ENCODE data around the gene CLEC14A. TPM values are rescaled to one million over a fixed set of nuclear protein-coding genes. Genes with fewer than 3 reads are reported as not detected.

The CLEC14A gene
- total RNA-seq, 2 donors from 2014 or later, result 4.4 to 7.7 TPM

- H3K9me3 ChIP-seq, result no peaks in the 10 kb centered on the region
- H3K4me3 ChIP-seq, result no peak overlapping the region
- no peaks in the 10 kb centered on the region for H3K4me1 ChIP-seq
- intact Hi-C loops (cut with DNase I), result no loop called here
- TF ChIP-seq CTCF (IDR thresholded peaks at IDR 0.05), result no peak
- H3K27me3 ChIP-seq, result no peaks in the 10 kb centered on the region
- H3K27ac ChIP-seq, result no peak overlapping the region
- no peaks in the 10 kb centered on the region for H3K36me3 ChIP-seq
- no peak overlapping the region for H3K9ac ChIP-seq (ENCODE audit: low read depth in 2 of 2, low read length in 2 of 2)
- DNase-seq, result no peak
These were observed 24.2 kb upstream of the CLEC14A start for GRCh38 chr14:38280081-38280480.

GRCh38 chr14:38279572-38279971 is 23.7 kb upstream of the CLEC14A start:
- DNase-seq, result no peak
- TF ChIP-seq CTCF (IDR thresholded peaks at IDR 0.05), result no peak
- Histone ChIP-seq H3K27ac (no peak overlapping the region), H3K9ac (ENCODE audit: low read depth in 2 of 2, low read length in 2 of 2) (no peak overlapping the region), H3K4me1 (no peaks in the 10 kb centered on the region), H3K9me3 (no peaks in the 10 kb centered on the region), H3K36me3 (no peaks in the 10 kb centered on the region), H3K4me3 (no peak overlapping the region), H3K27me3 (no peaks in the 10 kb centered on the region)
- intact Hi-C loops (cut with DNase I), result no loop called here

GRCh38 chr14:38278035-38278434 is 22.1 kb upstream of the CLEC14A start:
- no peaks in the 10 kb centered on the region for H3K9me3 ChIP-seq
- H3K9ac ChIP-seq (ENCODE audit: low read depth in 2 of 2, low read length in 2 of 2), result no peak overlapping the region
- H3K4me3 ChIP-seq, result no peak overlapping the region

GRCh38 chr14:38262844-38263243 is 7.0 kb upstream of the CLEC14A start:
- no peak for DNase-seq
- Histone ChIP-seq H3K9ac (ENCODE audit: low read depth in 2 of 2, low read length in 2 of 2) (no peak overlapping the region), H3K36me3 (no peaks in the 10 kb centered on the region), H3K4me3 (no peak overlapping the region), H3K4me1 (no peaks in the 10 kb centered on the region), H3K27ac (no peak overlapping the region), H3K27me3 (no peaks in the 10 kb centered on the region), H3K9me3 (no peaks in the 10 kb centered on the region)
- no peak for TF ChIP-seq CTCF (IDR thresholded peaks at IDR 0.05)
- intact Hi-C loops (cut with DNase I), result no loop called here

More at GRCh38 chr14:38278035-38278434, 22.1 kb upstream of the CLEC14A start:
- Histone ChIP-seq H3K27ac (no peak overlapping the region), H3K4me1 (no peaks in the 10 kb centered on the region), H3K27me3 (no peaks in the 10 kb centered on the region), H3K36me3 (no peaks in the 10 kb centered on the region)
- no peak for TF ChIP-seq CTCF (IDR thresholded peaks at IDR 0.05)
- DNase-seq, result no peak
- intact Hi-C loops (cut with DNase I), result no loop called here

GRCh38 chr14:38261620-38262019 is 5.7 kb upstream of the CLEC14A start:
- no peak overlapping the region for H3K4me3 ChIP-seq
- no peak overlapping the region for H3K27ac ChIP-seq
- TF ChIP-seq CTCF (IDR thresholded peaks at IDR 0.05), result no peak
- peaks cover 1% of the 10 kb centered on the region for H3K27me3 ChIP-seq
- intact Hi-C loops (cut with DNase I), result no loop called here
- H3K4me1 ChIP-seq, result no peaks in the 10 kb centered on the region
- H3K9me3 ChIP-seq, result no peaks in the 10 kb centered on the region
- H3K9ac ChIP-seq (ENCODE audit: low read depth in 2 of 2, low read length in 2 of 2), result no peak overlapping the region
- DNase-seq, result no peak
- H3K36me3 ChIP-seq, result no peaks in the 10 kb centered on the region

GRCh38 chr14:38257507-38257906 is 1.6 kb upstream of the CLEC14A start:
- H3K9ac ChIP-seq (ENCODE audit: low read depth in 2 of 2, low read length in 2 of 2), result no peak overlapping the region

More at GRCh38 chr14:38257507-38257906, 1.6 kb upstream of the CLEC14A start:
- peaks cover 6% of the 10 kb centered on the region for H3K27me3 ChIP-seq
- H3K9me3 ChIP-seq, result no peaks in the 10 kb centered on the region
- H3K27ac ChIP-seq, result no peak overlapping the region
- intact Hi-C loops (cut with DNase I), result no loop called here
- no peaks in the 10 kb centered on the region for H3K36me3 ChIP-seq
- no peaks in the 10 kb centered on the region for H3K4me1 ChIP-seq
- H3K4me3 ChIP-seq, result no peak overlapping the region
- TF ChIP-seq CTCF (IDR thresholded peaks at IDR 0.05), result no peak
- DNase-seq, result no peak
